Panc1 (cell line): ENCODE results near the gene APLP2. TPM values are rescaled to one million over a fixed set of nuclear protein-coding genes. Genes with fewer than 3 reads are reported as not detected.

Experiments used
- ATAC-seq: fragments of 200-7000 bp; cut with Tn5 transposase; 2 replicates; pipeline ENCODE4 v1.9.1; 2020; ENCODE audit warnings: mild to moderate bottlenecking, moderate library complexity
- BruUV-seq: library from RNA; stranded (reverse); fragments of 400-500 nt; replicated peaks from 2 replicates; lab custom pipeline; 2021; lab: Mats Ljungman, UMichigan
- CTCF ChIA-PET: fragments of 300-600 bp; sonication (Branson Sonifier 250); formaldehyde crosslinking; loops from one replicate; lab custom pipeline; 2022; ENCODE audit warnings: antibody characterized with exemption; lab: Charles Lee
- POLR2A ChIA-PET: fragments of 300-600 bp; sonication (Branson Sonifier 250); formaldehyde crosslinking; loops from one replicate; lab custom pipeline; 2022; ENCODE audit warnings: antibody characterized with exemption; lab: Charles Lee
- DNase-seq: peaks from one replicate; pipeline ENCODE4 v3.0.0-alpha.2; 2010; ENCODE audit warnings: low read depth, low spot score
- H3K27ac ChIP-seq: 2 replicates; pipeline ENCODE4 v1.5.1; 2011; ENCODE audit warnings: mild to moderate bottlenecking, low read length, inconsistent platforms
- H3K27me3 ChIP-seq: fragments of 200-500 bp; sonication (Bioruptor generic); 2 replicates; pipeline ENCODE4 v1.6.0; 2014; ENCODE audit warnings: low read length, inconsistent platforms; ENCODE audit not compliant: control insufficient read depth, insufficient read depth
- H3K36me3 ChIP-seq: fragments of 200-500 bp; sonication (Bioruptor generic); 2 replicates; pipeline ENCODE4 v1.5.1; 2014; ENCODE audit warnings: inconsistent platforms, mild to moderate bottlenecking, low read length, moderate library complexity; ENCODE audit not compliant: control insufficient read depth, insufficient read depth
- H3K4me1 ChIP-seq: 2 replicates; pipeline ENCODE4 v1.5.1; 2011; ENCODE audit warnings: inconsistent platforms, mild to moderate bottlenecking, low read length, moderate library complexity; ENCODE audit not compliant: control insufficient read depth, insufficient read depth
- H3K4me3 ChIP-seq, 2 experiments: 2 replicates each; pipeline ENCODE4 v1.5.1; 2011 to 2012; ENCODE audit warnings: low read depth in 2 of 2, low read length in 2 of 2, mild to moderate bottlenecking in 2 of 2, inconsistent platforms in 1 of 2, moderate library complexity in 1 of 2
- H3K9me3 ChIP-seq: fragments of 200-500 bp; sonication (Bioruptor generic); 2 replicates; pipeline ENCODE4 v1.5.1; 2014; ENCODE audit warnings: low read depth, mild to moderate bottlenecking, inconsistent platforms, low read length, moderate library complexity; ENCODE audit not compliant: control insufficient read depth, insufficient read depth
- CTCF ChIP-seq: fragments of 450-650 bp; IDR thresholded peaks from 2 replicates; pipeline ENCODE4 v1.5.1; 2017; ENCODE audit warnings: mild to moderate bottlenecking
- POLR2AphosphoS5 ChIP-seq: IDR thresholded peaks from 2 replicates; pipeline ENCODE4 v1.6.1; 2012; ENCODE audit warnings: mild to moderate bottlenecking, low read depth, low read length, moderate library complexity
- REST ChIP-seq, 2 experiments: IDR thresholded peaks; 2 replicates each; pipeline ENCODE4 v1.6.1; 2011 to 2012; ENCODE audit warnings: low read depth in 2 of 2, control low read depth in 1 of 2, low read length in 1 of 2, mild to moderate bottlenecking in 1 of 2, moderate library complexity in 1 of 2; ENCODE audit not compliant: insufficient read depth in 1 of 2
- SIN3A ChIP-seq: IDR thresholded peaks from 2 replicates; pipeline ENCODE4 v1.6.1; 2012; ENCODE audit warnings: low read depth, mild to moderate bottlenecking, low read length, moderate library complexity, borderline replicate concordance; ENCODE audit not compliant: insufficient read depth
- TCF7L2 ChIP-seq: IDR thresholded peaks from 2 replicates; pipeline ENCODE4 v1.6.1; 2011; ENCODE audit warnings: mild to moderate bottlenecking, low read depth, low read length, inconsistent platforms
- in situ Hi-C: cut with HindIII; loops from 2 replicates; pipeline ENCODE4 v1.10.0; 2016; ENCODE audit warnings: low sequenced_read_pairs, low pct_unique_long_range_greater_than_20kb
- intact Hi-C: fragments of 100-400 bp; cut with micrococcal nuclease; formaldehyde crosslinking; loops from one replicate; pipeline ENCODE4 v1.10.0; 2022; ENCODE audit not compliant: unreplicated experiment
- total RNA-seq: library from RNA; stranded (reverse); gene quantifications from one replicate; pipeline ENCODE4 v1.2.1, GENCODE V29; 2021; ENCODE audit not compliant: unreplicated experiment

The APLP2 gene
- total RNA-seq, 1 experiment from 2014 or later: 589 TPM

GRCh38 chr11:130188585-130189347 lies 119.1 kb downstream of the APLP2 start:
- intact Hi-C loops (no loop called here), in situ Hi-C loops (no loop called here)
- CTCF ChIA-PET: no interaction called here
- Histone ChIP-seq H3K4me3 (no peak overlapping the region), H3K4me1 (no peaks in the 10 kb centered on the region), H3K9me3 (no peaks in the 10 kb centered on the region), H3K36me3 (no peaks in the 10 kb centered on the region), H3K27me3 (no peaks in the 10 kb centered on the region; the same call in 1 of the 2 replicates), H3K27ac (no peak overlapping the region)
- no TSS peak for BruUV-seq
- ATAC-seq (0 out of 2 replicates have a peak, but pooled peaks have one; percentile 38), DNase-seq (no peak)
- TF ChIP-seq TCF7L2 (no peak), SIN3A (no peak), POLR2AphosphoS5 (no peak), REST (IDR thresholded peaks at IDR 0.05; ENCODE audit: insufficient read depth in 1 of 2, low read depth in 2 of 2, low read length in 1 of 2) (no peak), CTCF (no peak)
- POLR2A ChIA-PET: no interaction called here

DNA sequence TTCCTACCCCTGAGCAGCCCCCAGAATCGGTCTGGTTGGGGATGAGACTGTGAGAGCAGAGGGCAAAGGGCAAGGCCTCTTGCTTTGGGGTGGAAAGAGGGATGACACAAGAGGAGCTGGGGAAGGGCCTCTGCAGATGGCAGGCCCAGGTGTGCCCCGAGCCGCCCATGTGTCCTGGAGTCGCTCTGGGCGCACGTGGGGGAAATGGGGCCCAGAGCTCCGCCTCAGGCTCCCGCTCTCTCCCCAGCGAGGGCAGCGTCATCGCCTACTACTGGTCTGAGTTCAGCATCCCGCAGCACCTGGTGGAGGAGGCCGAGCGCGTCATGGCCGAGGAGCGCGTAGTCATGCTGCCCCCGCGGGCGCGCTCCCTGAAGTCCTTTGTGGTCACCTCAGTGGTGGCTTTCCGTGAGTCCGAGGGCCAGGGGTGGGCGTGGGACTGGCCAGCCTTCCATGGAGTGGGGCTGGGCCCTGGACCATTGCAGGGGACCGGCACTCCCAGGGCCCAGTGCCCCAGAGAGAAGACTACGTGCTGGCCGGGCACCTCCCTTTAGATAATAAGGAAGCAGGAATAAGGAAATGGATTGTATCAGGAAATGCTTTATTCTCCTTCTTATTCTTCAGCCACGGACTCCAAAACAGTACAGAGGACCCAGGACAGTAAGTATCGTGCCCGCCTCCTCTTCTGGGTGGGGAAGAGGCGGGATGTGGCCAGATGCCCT lies 120.0 kb downstream of the APLP2 start:
- ChIA-PET POLR2A (no interaction called here), CTCF (no interaction called here)
- no peaks in the 10 kb centered on the region for H3K36me3 ChIP-seq
- no peaks in the 10 kb centered on the region for H3K4me1 ChIP-seq
- TF ChIP-seq REST (IDR thresholded peaks at IDR 0.05; ENCODE audit: insufficient read depth in 1 of 2, low read depth in 2 of 2, low read length in 1 of 2): no peak
- TF ChIP-seq CTCF: no peak
- TF ChIP-seq TCF7L2: no peak
- no peak for TF ChIP-seq SIN3A
- TF ChIP-seq POLR2AphosphoS5: no peak
- no peaks in the 10 kb centered on the region for H3K9me3 ChIP-seq
- H3K4me3 ChIP-seq: no peak overlapping the region
- in situ Hi-C loops: no loop called here
- DNase-seq (no peak), ATAC-seq (no peak)
- intact Hi-C loops: no loop called here
- no peaks in the 10 kb centered on the region for H3K27me3 ChIP-seq
- BruUV-seq: no TSS peak
- H3K27ac ChIP-seq: no peak overlapping the region
